Activated CD4-positive, CD25-positive, alpha-beta regulatory T cell treated with anti-CD3 and anti-CD28 coated beads, Interleukin-2, amount 50 U/mL, for 16 hours (primary cell): ENCODE results near the gene OR2H1.

ENCODE experiments used
- DNase-seq: peaks from one replicate; pipeline ENCODE4 v3.0.0-alpha.2; 2020; ENCODE audit warnings: low read depth, low spot score

Gene OR2H1

DNA sequence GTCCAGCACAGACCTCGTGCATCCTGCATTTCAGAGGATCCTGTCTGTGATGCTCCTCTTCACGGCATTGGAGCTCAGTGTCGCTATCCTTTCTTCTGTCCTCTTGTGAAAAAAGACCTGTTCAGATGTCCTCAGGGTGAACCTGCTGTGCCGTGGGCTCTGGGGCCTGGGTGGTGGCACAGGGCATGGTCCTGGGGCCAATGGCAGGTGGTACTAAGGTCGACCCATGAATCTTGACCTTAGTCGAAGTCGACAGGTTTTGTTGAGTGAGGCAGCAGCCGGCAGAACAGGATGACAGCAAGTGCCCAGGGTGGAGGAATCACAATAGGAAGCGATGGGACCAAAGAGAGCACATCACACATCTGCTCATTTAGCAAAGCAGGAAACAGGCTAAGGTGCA, 52.8 kb downstream of the OR2H1 start:
- DNase-seq = no peak

DNA sequence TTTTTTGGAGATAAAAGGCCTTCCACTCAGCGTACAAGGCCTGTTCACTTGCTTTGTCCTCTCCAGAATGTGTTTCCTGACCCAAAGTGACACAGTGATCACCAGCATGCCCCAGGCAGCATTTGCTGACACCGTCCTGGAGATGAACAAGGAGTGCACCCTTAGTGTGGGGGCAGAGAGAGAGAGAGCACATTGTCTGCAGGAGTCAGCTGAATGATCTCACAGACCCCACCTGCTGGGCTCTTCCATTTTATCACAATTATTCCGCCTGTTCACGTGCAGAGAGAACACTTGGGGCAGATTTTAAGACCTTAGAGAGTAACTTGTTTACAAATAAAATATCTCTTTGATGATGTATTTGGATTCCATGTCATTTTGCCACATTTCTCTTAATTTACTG, 53.2 kb downstream of the OR2H1 start:
- DNase-seq = no peak

DNA sequence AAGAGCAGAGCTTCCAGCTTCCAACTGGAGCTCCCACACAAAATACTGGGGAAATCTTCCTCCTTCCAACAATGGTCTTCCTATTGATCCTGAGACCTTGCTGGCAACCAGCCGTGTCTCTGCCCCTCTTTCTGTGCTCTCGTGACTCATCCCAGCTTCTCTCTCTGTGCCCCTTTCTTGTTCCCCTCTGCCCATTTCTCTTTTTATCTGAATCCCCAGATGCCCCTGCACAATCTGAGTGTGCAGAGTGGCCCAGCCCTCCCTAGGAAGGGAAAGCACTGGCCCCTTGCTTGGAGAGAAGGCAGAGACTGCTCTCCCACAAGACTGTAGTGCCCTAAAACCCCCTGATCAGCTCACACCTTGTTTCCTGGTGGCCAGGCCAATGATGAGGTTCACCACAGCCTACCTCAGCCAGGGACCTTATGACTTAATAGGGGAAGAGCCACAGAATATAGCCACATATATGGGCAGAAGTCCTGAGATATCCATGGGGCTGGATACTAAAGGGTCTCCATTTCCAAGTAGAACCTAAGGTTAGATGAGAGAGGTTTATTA, 53.9 kb downstream of the OR2H1 start:
- no peak for DNase-seq
